ENCODE results near the gene SAT2. TPM values are rescaled to one million over a fixed set of nuclear protein-coding genes. Genes with fewer than 3 reads are reported as not detected.

Gene SAT2
- total and polyA plus RNA-seq, 2 of the 13 experiments (the other 11 are each of a cell fraction or from before 2014, with no cell fraction given) = 37.6 to 93.7 TPM

GRCh38 chr17:7646457-7646856, 18.8 kb upstream of the SAT2 start:
- intact Hi-C loops (cut with micrococcal nuclease; ENCODE audit: unreplicated experiment) (no loop called here), in situ Hi-C loops (cut with HindIII; ENCODE audit: extremely low pct_ligation_motif_present, low pct_unique_long_range_greater_than_20kb) (no loop called here)
- no peak overlapping the region for H3K27ac ChIP-seq (ENCODE audit: extremely low read length, insufficient read depth, low read length)
- H3K4me1 ChIP-seq (ENCODE audit: insufficient read depth, low read length) = peaks cover 16% of the 10 kb centered on the region
- H3K79me2 ChIP-seq (ENCODE audit: insufficient read depth, low read length) = no peaks in the 10 kb centered on the region
- H3K9me3 ChIP-seq (ENCODE audit: low read length) = no peaks in the 10 kb centered on the region
- no peak for TF ChIP-seq ZNF713 (CRISPR knock-in tag; IDR thresholded peaks at IDR 0.05)
- no peak for TF ChIP-seq HCFC1 (IDR thresholded peaks at IDR 0.05; ENCODE audit: low read depth, low read length)
- TF ChIP-seq UBTF (CRISPR knock-in tag; IDR thresholded peaks at IDR 0.05) = no peak
- no peak for TF ChIP-seq U2AF2 (IDR thresholded peaks at IDR 0.05; ENCODE audit: low read depth, low read length)
- TF ChIP-seq ZNF18 (CRISPR knock-in tag; IDR thresholded peaks at IDR 0.05; ENCODE audit: insufficient replicate concordance) = no peak
- TF ChIP-seq ARID2 (CRISPR knock-in tag; IDR thresholded peaks at IDR 0.05; ENCODE audit: borderline replicate concordance) = no peak
- TF ChIP-seq ZNF747 (CRISPR knock-in tag; IDR thresholded peaks at IDR 0.05; ENCODE audit: borderline replicate concordance) = no peak
- TF ChIP-seq ZNF275 (CRISPR knock-in tag; IDR thresholded peaks at IDR 0.05; ENCODE audit: borderline replicate concordance) = no peak
- TF ChIP-seq ZNF44 (CRISPR knock-in tag; IDR thresholded peaks at IDR 0.05) = no peak
- H3K4me2 ChIP-seq (ENCODE audit: low read depth, low read length) = no peak overlapping the region
- BruUV-seq (replicated peaks) = no TSS peak
- no peak for DNase-seq (ENCODE audit: low spot score)
- H3K4me3 ChIP-seq (replicated peaks in 1 of 3; ENCODE audit: insufficient read depth in 1 of 3, low read depth in 2 of 3, low read length in 3 of 3) = no peak overlapping the region
- ChIA-PET POLR2A (no interaction called here), CTCF (ENCODE audit: low intra/inter-chr PET ratio, low total read pairs) (no interaction called here)
- FAIRE-seq = no peak
- no peaks in the 10 kb centered on the region for H4K20me1 ChIP-seq (ENCODE audit: insufficient read depth, low read length)
- 59% methylated on average over 8 of the region's 9 CpGs for WGBS (ENCODE audit: low lambda C conversion rate)
- no peak for ATAC-seq
- H3K9ac ChIP-seq (ENCODE audit: insufficient read depth, low read depth, low read length) = no peak overlapping the region
- H3K27me3 ChIP-seq (ENCODE audit: control insufficient read depth in 1 of 2, insufficient read depth in 2 of 2, low read length in 2 of 2) = peaks cover 5 to 14% of the 10 kb centered on the region in 2 experiments
- H2AFZ ChIP-seq (ENCODE audit: low read length) = no peak overlapping the region
- no peaks in the 10 kb centered on the region for H3K36me3 ChIP-seq (replicated peaks in 1 of 2; ENCODE audit: control insufficient read depth in 1 of 2, insufficient read depth in 2 of 2, low read length in 2 of 2)

All from HepG2 (cell line).